Common myeloid progenitor, CD34-positive (primary cell): ENCODE data around the gene LONP2.

Experiments
- CTCF ChIA-PET: fragments of 350-600 bp; sonication (Branson Sonifier 250); formaldehyde crosslinking; loops from one replicate; lab custom pipeline; 2021; ENCODE audit warnings: antibody characterized with exemption; lab: Charles Lee
- POLR2A ChIA-PET: fragments of 350-600 bp; sonication (Branson Sonifier 250); formaldehyde crosslinking; loops from one replicate; lab custom pipeline; 2021; ENCODE audit warnings: antibody characterized with exemption; lab: Charles Lee
- DNase-seq, 3 donors: peaks; one replicate each; pipeline versions ENCODE4 v3.0.0 to v3.0.0-alpha.2; 2013
- H3K27ac ChIP-seq, 2 experiments: 1 replicate in 1 of 2; 2 replicates in 1 of 2; pipeline ENCODE4 v1.7.0; 2013; ENCODE audit warnings: inconsistent platforms in 2 of 2, low read length in 2 of 2, mild to moderate bottlenecking in 2 of 2, low read depth in 1 of 2, moderate library complexity in 1 of 2; ENCODE audit not compliant: severe bottlenecking in 2 of 2, insufficient read depth in 1 of 2, poor library complexity in 1 of 2
- H3K27me3 ChIP-seq, 5 experiments: replicated peaks in 2 of 5; 1 replicate in 3 of 5; 2 replicates in 2 of 5; pipeline versions ENCODE4 v1.6.1 to v1.7.0; 2013; ENCODE audit warnings: low read length in 4 of 5, mild to moderate bottlenecking in 2 of 5, moderate library complexity in 2 of 5, inconsistent platforms in 1 of 5; ENCODE audit not compliant: insufficient read depth in 5 of 5, control insufficient read depth in 4 of 5
- H3K36me3 ChIP-seq, 4 experiments: 1 replicate in 2 of 4; 2 replicates in 2 of 4; pipeline versions ENCODE4 v1.6.1 to v1.7.0; 2013; ENCODE audit warnings: low read length in 3 of 4, control low read depth in 1 of 4, mild to moderate bottlenecking in 1 of 4; ENCODE audit not compliant: control insufficient read depth in 4 of 4, insufficient read depth in 4 of 4
- H3K4me1 ChIP-seq, 4 experiments: 1 replicate in 3 of 4; 2 replicates in 1 of 4; pipeline versions ENCODE4 v1.6.1 to v1.7.1; 2013; ENCODE audit warnings: low read length in 3 of 4, mild to moderate bottlenecking in 3 of 4, control low read depth in 1 of 4, inconsistent platforms in 1 of 4, moderate library complexity in 1 of 4; ENCODE audit not compliant: control insufficient read depth in 4 of 4, insufficient read depth in 4 of 4; ENCODE audit errors: control extremely low read depth in 1 of 4
- H3K4me3 ChIP-seq, 7 experiments: 1 replicate in 4 of 7; 2 replicates in 3 of 7; pipeline versions ENCODE4 v1.5.1 to v1.7.0; 2013; ENCODE audit warnings: mild to moderate bottlenecking in 7 of 7, low read length in 6 of 7, moderate library complexity in 6 of 7, inconsistent platforms in 2 of 7, low read depth in 2 of 7, control low read depth in 1 of 7; ENCODE audit not compliant: insufficient read depth in 4 of 7, control insufficient read depth in 1 of 7; ENCODE audit errors: extremely low read depth in 1 of 7
- H3K9me3 ChIP-seq, 5 experiments: 1 replicate in 4 of 5; 2 replicates in 1 of 5; pipeline versions ENCODE4 v1.6.1 to v1.7.1; 2013; ENCODE audit warnings: low read length in 4 of 5, mild to moderate bottlenecking in 2 of 5, inconsistent platforms in 1 of 5, low read depth in 1 of 5, moderate library complexity in 1 of 5; ENCODE audit not compliant: control insufficient read depth in 4 of 5, insufficient read depth in 2 of 5; ENCODE audit errors: control extremely low read depth in 1 of 5
- WGBS: methylation state at CpG from one replicate; pipeline ENCODE4 v1.1.5; 2013; ENCODE audit not compliant: insufficient coverage; 5-methylcytosine and 5-hydroxymethylcytosine counted together

LONP2 gene

GRCh38 chr16:48272837-48273421, 28.8 kb downstream of the LONP2 start:
- 97% methylated on average over 5 of the region's 8 CpGs for WGBS
- no peak overlapping the region for H3K4me3 ChIP-seq
- H3K27me3 ChIP-seq = no peaks in the 10 kb centered on the region
- H3K4me1 ChIP-seq = no peaks in the 10 kb centered on the region
- ChIA-PET POLR2A (no interaction called here), CTCF (interaction anchor here (1.2 to 1.4 kb wide), 3 partner anchors 14 to 350 kb away, joined by 3 to 4 read pairs (median 3); no protein-coding TSS in a partner anchor)
- DNase-seq = no peak
- H3K36me3 ChIP-seq = peaks cover 15 to 38% (median 26%) of the 10 kb centered on the region in 4 experiments
- no peak overlapping the region for H3K27ac ChIP-seq
- H3K9me3 ChIP-seq = no peaks in the 10 kb centered on the region

GRCh38 chr16:48274476-48274875, 30.4 kb downstream of the LONP2 start:
- POLR2A ChIA-PET = no interaction called here
- Histone ChIP-seq H3K27ac (no peak overlapping the region), H3K9me3 (no peaks in the 10 kb centered on the region), H3K36me3 (peaks cover 15 to 43% (median 32%) of the 10 kb centered on the region in 4 experiments), H3K4me3 (no peak overlapping the region), H3K4me1 (peaks cover 0 to 4% (median under 1%) of the 10 kb centered on the region in 4 experiments), H3K27me3 (no peaks in the 10 kb centered on the region)
- CTCF ChIA-PET = no interaction called here
- WGBS = no CpG with 5 or more reads among the region's 1 CpG
- no peak for DNase-seq

GRCh38 chr16:48276102-48276501, 32.0 kb downstream of the LONP2 start:
- H3K9me3 ChIP-seq = no peaks in the 10 kb centered on the region
- no peak for DNase-seq
- WGBS = 95% methylated on average over 2 of the region's 4 CpGs
- H3K27me3 ChIP-seq = no peaks in the 10 kb centered on the region
- peaks cover 11 to 31% (median 25%) of the 10 kb centered on the region in 4 experiments for H3K36me3 ChIP-seq
- peaks cover 0 to 6% (median under 1%) of the 10 kb centered on the region in 4 experiments for H3K4me1 ChIP-seq
- POLR2A ChIA-PET = no interaction called here
- H3K4me3 ChIP-seq = no peak overlapping the region
- no peak overlapping the region for H3K27ac ChIP-seq
- CTCF ChIA-PET = no interaction called here

GRCh38 chr16:48277158-48277557, 33.1 kb downstream of the LONP2 start:
- Histone ChIP-seq H3K27me3 (no peaks in the 10 kb centered on the region), H3K36me3 (peaks cover 11 to 30% (median 24%) of the 10 kb centered on the region in 4 experiments), H3K27ac (no peak overlapping the region), H3K4me1 (peaks cover 0 to 6% (median under 1%) of the 10 kb centered on the region in 4 experiments), H3K9me3 (no peaks in the 10 kb centered on the region), H3K4me3 (no peak overlapping the region)
- 100% methylated on average over 3 of the region's 5 CpGs for WGBS
- ChIA-PET POLR2A (interaction anchor here (0.6 kb wide), 1 partner anchor 21 kb away, joined by 4 read pairs; no protein-coding TSS in a partner anchor), CTCF (interaction anchor here (1.8 kb wide), 1 partner anchor 9 kb away, joined by 3 read pairs; no protein-coding TSS in a partner anchor)
- DNase-seq = no peak

GRCh38 chr16:48279199-48279598, 35.1 kb downstream of the LONP2 start:
- Histone ChIP-seq H3K27me3 (no peaks in the 10 kb centered on the region), H3K4me1 (peaks cover 0 to 6% (median under 1%) of the 10 kb centered on the region in 4 experiments), H3K9me3 (no peaks in the 10 kb centered on the region), H3K4me3 (no peak overlapping the region), H3K36me3 (peaks cover 5 to 27% (median 26%) of the 10 kb centered on the region in 4 experiments), H3K27ac (no peak overlapping the region)
- CTCF ChIA-PET = interaction anchor here (0.9 to 1.8 kb wide), 2 partner anchors 11 to 23 kb away, joined by 3 read pairs; no protein-coding TSS in a partner anchor
- 100% methylated on average over 2 of the region's 2 CpGs for WGBS
- POLR2A ChIA-PET = no interaction called here
- no peak for DNase-seq

GRCh38 chr16:48280546-48280945, 36.4 kb downstream of the LONP2 start:
- Histone ChIP-seq H3K27me3 (no peaks in the 10 kb centered on the region), H3K9me3 (peaks cover 0 to 12% (median 0%) of the 10 kb centered on the region in 5 experiments), H3K4me1 (peaks cover 0 to 12% (median under 1%) of the 10 kb centered on the region in 4 experiments), H3K4me3 (no peak overlapping the region), H3K36me3 (peaks cover 8 to 40% (median 23%) of the 10 kb centered on the region in 4 experiments), H3K27ac (no peak overlapping the region)
- ChIA-PET POLR2A (no interaction called here), CTCF (no interaction called here)
- WGBS = 80% methylated on average over 1 of the region's 2 CpGs
- no peak for DNase-seq

- no peaks in the 10 kb centered on the region for H3K27me3 ChIP-seq
- H3K9me3 ChIP-seq = peaks cover 5 to 29% (median 15%) of the 10 kb centered on the region in 5 experiments
- no peak overlapping the region for H3K27ac ChIP-seq
- WGBS = 100% methylated on average over 1 of the region's 2 CpGs
- DNase-seq = no peak
- peaks cover 0 to 12% (median under 1%) of the 10 kb centered on the region in 4 experiments for H3K4me1 ChIP-seq
- POLR2A ChIA-PET = no interaction called here
- H3K4me3 ChIP-seq = no peak overlapping the region
- peaks cover 16 to 50% (median 27%) of the 10 kb centered on the region in 4 experiments for H3K36me3 ChIP-seq
- CTCF ChIA-PET = no interaction called here
Observed at GRCh38 chr16:48282636-48283263, 38.6 kb downstream of the LONP2 start.
